Muscle of back (tissue), 11 donors: Measurements from ENCODE around the gene KAZN. TPM values are rescaled to one million over a fixed set of nuclear protein-coding genes. Genes with fewer than 3 reads are reported as not detected.

Experiments
- DNase-seq, 3 donors: peaks; one replicate each; pipeline versions ENCODE4 v3.0.0 to v3.0.0-alpha.2; 2013
- polyA plus RNA-seq, 10 donors: library from polyadenylated mRNA; unstranded; fragments of 120-200 nt; gene quantifications; one replicate each; pipeline ENCODE4 v1.2.1, GENCODE V29; 2013; ENCODE audit not compliant: insufficient read length in 10 of 10

KAZN gene
- polyA plus RNA-seq, 10 donors = 10.8 to 16.9 (median 13.7) TPM

DNA sequence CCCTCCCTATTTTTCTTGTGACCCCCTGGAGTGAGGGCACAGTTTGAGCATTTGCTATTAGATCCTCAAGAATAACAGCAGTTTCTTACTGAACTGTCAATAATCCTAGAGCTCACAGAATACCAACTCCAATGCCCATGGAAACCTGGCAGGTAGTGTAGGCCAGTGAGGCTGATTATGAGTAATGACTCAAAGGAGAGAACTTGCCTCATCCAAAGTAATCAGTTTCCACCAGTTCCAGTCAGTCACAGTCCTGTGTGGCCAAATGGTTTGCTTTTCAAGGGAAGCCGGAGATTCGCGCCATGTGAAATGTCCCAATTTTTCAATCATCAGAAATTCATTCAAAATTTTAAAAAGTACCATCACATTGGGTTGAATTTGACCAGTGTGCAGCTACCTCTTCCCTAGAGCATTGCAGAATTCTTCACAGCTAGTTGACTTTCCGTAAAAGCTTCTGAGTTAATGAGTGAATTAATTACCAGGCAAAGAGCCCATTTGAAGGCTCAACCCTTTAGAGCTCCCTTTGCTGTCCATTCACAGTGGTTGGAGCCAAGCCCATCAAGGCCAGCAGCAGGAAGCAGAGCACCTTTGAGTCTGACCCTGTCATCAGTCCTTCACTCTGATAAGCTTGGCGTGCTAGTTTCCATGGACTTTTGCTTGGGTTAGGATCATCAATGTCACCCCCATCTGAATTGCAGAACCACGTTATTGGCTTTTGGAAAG lies 170.3 kb downstream of the KAZN start:
- no peak for DNase-seq

DNA sequence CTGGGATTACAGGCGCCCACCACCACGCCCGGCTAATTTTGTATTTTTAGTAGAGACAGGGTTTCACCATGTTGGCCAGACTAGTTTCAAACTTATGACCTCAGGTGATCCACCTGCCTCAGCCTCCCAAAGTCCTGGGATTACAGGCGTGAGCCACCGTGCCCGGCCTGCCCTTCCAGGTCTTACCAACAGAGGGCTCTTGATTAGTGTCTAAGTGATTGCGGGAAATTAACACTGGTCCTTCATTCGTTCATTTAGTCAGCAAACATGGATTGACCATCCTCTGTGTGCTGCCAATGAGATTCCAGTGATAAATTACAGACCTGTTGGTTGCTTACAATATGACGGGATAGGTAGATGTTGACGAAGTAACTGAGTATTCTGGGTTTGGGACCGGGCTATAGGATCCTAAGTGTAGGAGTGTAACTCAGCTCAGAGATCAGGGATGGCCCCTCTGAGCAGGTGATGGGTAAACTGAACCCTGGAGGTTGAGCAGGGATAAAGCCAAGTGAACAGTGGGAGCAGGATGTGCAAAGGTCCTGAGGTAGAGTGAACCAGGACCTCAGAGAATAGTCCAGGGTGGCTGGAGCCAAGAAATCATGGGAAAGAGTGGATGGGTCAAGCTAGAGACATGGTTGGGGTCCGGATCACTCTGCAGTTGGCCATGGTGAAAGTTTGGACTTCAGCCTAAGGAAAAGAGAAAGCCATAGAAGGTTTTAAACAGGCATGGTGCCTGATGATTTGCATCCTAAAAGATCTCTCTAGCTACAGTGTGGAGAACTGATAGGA lies 171.2 kb downstream of the KAZN start:
- DNase-seq = no peak

DNA sequence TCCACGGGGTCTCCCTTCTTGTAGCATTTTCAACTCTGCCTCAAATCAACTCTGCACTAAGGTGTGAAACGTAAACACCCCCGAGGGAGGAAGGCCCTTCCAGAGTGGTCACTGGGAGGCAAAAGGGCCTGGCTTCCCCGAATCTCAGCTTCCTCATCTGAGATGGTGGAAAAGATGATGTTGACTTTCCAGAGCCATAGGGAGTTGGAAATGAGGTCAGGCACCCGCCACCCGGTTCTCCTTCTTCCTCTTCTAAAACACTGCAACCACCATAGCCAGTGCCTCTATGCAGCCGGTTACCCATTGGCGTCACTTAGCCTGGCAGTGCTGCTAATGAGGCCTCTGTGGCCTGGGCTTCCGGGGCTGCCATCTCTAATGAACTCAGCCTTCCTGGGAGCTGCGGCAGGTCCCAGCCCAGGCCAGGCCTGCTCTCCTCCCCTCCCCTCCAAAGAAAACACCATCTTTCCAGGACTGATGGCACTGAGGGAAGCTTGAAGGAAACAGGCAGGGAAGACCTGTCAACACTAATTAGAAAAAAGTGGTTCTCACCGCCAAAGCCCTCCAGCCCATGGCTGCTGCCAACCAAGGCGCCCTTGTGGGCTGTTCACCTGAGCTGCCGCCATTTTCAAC lies 175.0 kb downstream of the KAZN start:
- DNase-seq = no peak

DNA sequence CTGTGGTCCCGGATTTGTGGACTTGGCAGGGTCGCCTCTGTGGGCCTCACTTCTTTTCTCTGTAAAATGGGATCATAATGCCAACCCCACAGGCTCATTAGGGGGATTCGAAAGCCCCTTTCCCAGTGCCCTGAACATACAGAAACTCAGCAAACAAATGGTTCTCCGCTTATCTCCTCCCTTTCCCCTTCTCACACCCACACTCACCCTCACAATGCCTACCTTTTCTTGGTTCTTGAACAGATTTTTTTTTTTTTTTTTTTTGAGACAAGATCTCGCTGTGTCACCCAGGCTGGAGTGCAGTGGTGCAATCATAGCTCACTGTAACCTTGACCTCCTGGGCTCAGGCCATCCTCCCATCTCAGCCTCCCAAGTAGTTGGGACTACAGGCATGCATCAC lies 175.7 kb downstream of the KAZN start:
- DNase-seq = no peak

DNA sequence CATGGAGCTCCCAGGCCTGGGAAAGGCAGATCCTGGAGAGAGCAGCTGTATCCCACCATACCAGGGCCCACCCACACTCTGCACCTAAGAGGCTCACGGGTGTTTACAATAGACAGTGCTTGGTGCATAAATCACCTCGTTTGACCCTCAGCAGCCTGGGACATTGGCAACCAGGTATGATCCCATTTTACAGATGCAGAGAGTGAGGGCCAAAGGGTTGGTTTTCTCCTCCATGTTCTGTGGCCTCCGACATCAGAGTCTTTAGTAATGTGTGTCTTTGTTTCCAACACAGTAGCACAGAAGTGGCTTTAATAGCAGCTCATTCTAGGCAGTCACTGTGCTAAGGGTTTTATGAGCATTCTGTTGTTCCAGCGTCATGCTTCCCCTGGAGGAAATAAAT lies 176.5 kb downstream of the KAZN start:
- DNase-seq = no peak

DNA sequence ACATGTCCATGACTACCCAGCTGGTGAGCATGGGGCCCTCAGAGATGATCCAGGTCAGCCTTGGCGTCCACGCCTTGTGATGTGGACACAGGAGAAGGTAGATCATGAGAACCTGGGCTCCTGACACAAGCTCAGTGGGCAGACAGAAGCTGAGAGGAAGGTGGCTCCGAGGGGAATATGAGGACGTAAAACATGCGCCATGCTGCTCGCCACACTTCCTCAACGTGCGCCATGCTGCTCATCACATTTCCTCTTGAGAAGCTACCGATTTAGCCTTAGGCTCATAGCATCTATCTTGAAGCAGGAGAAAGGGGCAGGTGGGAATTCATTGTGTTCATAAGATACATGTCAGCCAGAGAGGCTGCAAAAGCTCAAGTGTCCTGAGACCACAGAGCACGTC lies 176.9 kb downstream of the KAZN start:
- no peak for DNase-seq

DNA sequence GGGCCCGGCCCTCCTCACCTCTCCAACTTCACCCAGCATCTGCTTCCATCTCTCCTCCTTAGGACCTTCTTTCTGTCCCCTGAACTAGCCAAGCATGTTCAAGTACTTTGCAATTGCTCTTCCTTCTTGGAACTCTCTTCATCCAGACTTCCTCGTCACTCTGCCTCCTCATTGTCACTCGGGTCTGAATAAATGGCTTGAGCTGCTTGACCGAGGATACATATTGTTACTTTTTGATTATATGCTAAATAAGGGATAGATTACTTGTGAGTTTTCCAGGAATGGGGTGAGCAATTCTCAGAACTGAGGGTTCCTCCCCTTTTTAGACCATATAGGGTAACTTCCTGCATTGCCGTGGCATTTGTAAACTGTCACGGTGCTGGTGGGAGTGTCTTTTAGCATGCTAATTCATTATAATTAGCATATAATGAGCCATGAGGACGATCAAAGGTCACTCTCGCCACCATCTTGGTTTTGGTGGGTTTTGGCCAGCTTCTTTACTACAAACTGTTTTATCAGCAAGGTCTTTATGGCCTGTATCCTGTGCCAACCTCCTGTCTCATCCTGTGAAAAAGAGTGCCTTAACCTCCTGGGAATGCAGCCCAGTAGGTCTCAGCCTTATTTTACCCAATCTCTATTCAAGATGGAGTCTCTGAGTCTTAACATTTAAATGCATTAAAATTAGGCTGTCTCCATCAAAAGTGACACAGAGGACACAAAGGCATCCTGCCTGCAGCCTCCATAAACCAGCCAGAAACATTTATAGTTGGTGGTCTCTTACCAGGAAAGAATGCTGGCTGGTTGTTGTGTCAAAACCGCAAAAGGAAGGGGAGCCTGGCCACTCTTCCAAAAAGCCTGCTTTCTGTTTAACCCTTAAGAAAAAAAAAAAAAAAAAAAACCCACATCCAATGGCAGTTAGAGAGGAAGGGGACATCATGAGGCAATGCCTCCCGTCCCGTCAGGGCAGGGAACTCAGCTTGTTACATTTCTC lies 179.3 kb downstream of the KAZN start:
- DNase-seq = no peak

DNA sequence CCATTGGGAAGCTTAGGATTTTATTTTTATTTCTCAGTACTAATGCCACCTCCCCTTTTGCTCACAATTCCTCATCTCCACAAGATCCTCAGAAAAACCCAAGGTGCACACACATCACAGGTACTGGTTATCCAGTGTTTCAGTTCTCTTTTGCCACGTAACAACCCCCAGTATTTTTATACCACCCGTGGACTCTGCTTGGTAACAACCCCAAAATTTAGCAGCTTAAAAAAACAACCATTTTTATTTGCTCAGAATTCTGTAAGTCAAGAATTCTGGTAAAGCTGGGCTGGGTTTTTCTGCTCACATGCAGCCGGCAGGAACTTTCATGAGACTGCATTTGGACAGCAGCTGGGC lies 180.0 kb downstream of the KAZN start:
- no peak for DNase-seq

DNA sequence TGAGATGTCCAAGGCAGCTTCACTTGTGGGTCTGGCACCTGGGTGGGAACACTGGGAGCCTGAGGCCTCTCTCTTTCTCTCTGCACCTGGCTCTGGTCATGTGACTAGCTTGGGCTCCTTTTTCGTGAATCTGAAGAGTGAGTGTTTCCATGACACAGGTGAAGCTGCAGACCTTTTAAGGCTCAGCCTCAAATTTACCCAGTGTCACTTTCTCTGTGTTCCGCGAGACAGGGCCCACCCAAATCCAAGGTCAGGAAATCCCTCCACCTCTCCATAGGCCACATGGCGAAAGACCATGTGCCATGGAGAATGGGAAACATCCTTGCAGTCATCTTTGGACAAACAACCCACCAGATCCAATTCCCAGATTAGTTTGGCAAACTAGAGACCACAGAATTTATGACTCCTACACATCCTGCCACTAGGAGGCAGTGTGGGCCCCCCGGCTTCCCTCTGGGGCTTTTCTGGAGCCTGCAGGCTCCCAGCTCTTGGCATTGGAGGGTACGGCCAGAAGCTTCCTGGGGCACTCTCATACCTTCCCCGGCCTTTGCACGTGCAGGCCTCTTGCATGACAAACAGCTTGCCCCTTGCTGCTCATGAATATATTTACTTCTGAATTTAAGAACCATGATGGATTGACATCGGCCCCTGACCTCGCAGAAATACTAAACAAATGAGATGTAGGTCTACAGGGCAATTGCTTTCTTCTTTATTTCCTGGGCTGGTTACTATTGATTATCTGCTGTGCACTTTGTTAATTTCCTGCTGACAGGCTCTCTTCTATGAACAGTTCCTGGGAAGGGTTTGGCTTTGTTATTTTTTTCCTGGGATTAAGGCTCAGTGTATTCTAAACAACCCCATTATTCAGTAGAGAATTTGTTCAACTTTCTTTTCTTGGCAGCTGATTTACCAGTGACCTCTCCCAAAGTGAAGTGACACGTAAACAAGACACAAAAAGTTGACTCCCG lies 180.7 kb downstream of the KAZN start:
- peak in 1 of 3 donors; percentile 22 for DNase-seq

DNA sequence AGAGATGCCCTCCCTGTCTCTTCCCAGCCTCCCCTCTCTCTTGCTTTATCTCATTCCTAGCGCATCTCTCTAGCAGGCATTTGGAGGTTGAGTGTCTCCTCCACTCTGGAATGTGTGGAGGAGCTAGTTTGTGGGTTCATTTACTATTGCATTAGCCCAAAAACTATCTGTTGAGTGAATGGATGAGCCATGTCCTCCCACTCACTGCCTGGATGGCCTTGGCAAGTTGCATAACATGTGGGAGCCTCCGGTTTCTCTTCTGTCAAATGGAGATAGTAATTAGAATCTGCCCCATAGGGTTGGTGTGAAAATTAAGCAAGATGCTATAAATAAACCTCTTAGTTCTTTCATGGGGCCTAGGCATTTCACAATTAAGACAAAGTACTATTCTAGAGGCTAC lies 181.8 kb downstream of the KAZN start:
- DNase-seq = no peak

DNA sequence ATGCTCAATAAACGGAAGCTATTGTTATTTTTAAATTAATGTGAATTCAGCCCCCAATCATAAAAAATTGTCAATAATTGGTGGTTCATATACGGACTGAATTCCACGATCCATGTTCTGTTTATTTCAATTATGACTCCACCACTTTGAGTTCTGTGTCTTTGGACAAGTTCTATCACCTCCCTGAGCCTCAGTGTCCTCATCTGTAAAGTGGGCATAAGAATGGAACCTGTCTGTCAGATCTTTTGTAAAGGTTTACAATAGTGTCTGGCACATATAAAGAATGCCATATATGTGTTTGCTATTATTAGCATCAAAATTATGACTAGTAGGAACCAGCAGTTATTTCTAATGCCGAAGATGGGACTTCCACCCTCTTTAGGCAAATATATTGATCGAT lies 183.3 kb downstream of the KAZN start:
- no peak for DNase-seq

DNA sequence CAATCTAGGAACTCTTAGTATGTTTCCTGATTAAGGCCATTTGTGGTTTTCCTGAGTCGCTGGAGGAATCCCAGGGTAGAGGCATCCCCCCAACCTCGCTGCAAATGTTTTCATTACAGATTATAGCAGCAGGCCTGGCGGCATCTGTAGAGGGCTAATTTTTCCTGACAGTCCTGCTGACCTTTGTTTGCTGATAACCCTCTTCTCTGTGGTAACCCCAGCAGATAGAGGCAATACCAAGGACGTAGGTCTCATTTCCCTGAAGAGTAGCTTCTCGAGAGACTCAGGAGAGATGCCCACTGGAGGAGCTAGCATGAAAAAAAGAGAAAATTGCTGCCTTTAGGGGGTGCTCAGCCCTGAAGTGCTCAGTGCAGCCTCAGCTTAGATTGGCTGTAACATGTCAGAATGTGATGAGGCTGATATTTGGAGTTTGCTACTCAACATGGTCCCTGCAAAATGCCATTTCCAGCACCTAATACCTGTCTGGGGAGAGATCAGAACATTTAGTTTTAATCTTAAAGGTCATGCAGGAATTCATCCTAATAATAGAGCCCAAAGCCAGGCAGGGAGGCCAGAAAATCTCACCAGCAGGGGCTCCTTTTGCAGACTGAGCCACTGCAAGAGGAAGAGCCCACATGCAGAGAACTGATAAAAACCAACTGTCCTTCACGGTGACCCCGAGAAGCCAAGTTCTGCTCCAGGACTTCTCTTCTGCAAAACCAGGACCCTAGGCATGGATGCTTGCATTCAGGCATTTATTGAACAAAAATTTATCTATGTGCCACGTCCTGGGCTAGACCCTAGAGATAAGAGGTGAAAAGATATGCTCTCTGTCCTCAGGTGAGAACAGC lies 184.5 kb downstream of the KAZN start:
- no peak for DNase-seq

DNA sequence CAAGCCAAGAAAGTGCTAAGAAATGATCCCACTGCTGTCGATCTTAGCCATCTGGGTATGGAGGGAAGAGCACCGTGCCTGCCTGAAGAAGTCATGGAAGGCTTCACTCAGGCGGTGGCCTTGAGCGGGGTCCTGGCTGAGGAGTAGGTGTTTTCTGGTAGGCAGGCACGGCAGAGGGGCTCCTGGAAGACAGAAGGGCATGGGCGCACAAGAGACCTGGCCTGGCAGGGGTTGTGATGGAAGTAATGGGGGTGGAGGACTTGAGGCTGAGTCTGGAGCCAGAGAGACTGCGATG lies 185.1 kb downstream of the KAZN start:
- DNase-seq = no peak

DNA sequence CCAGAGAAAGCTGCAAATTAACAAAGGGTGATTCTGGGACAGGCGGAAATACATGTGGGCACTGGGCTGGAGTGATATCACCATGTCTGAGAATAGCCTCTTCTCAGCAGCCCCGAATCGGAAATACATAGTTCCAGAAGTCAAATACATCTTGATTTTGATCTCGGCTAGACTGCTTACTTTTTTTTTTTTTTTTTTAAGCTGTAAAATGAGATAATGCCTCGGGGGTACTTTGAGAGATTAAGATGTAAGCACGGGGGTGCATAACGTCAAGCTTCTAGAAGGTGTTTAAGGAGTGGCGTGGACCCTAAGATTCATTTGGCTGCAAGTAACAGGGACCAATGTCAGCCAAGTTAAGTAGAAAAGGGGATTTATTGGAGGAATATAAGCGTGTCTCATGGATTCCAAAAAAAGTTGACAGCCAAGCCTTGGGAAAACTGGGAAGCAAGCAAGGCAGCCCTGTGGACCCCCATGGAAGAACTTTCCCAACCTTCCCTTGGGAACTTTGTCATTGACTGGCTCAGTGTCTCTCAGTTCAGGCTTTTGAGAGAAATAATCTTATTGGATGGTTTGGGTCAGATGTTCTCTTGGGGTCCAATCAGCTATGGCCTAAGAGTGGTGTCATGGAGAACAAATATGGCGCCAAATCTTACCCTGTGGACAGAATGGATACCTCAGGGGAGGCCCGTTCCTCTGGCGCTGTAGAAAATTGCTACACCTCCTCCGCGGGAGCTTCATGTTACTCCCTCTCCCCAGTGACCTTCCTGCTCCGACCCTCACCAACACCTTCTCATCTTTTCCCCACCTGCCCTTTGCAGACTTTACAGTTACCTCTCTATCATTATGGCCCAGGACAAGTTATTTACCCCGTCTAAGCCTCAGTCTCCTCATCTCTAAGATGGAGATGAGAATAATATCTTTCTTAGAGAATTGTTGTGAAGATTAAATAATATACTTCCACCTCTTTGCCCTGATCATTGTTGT lies 186.6 kb downstream of the KAZN start:
- DNase-seq = no peak

DNA sequence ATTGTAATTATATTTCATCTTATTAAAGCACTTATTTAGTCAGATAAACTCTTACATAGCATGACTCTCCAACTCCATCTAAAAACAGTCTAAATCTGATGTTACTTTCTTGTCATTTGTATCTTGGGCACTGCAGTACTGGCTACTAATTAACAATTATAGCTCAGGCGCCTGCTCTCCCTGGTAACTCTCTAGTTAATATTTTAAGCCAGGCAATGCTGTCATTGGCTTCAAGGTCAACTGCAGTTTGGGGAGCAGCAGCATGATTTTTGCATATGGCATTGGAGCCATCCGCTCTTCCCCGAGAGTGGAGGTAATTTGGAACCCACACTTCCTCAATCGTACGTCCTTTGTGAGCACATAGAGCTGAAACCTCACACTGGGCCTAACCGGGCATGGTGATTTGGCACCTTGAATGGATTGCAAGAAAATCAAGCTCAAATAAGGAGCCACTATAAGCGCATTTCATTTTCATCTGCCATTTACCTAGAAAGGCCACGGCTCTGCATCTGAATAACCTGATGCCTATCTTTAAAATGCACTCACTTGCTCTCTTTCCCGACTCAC lies 187.7 kb downstream of the KAZN start:
- no peak for DNase-seq

DNA sequence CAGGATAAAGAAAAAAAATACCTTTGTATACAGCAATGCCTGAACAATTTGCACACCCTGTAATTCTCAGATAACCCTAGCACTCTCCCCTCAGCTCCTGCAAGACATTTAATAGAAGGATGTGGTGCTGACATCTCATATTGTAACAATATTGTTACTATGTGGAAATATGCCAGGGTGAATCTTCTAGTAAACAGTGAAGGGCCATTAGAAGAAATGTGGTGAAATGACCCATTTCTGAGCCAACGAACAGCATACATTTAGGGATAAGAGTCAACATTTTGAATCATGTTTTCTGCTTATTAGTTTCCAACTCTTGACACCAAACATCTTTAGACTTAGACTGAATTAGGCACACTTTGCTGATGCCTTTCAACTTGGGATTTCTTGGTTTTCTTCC lies 188.2 kb downstream of the KAZN start:
- DNase-seq = no peak

DNA sequence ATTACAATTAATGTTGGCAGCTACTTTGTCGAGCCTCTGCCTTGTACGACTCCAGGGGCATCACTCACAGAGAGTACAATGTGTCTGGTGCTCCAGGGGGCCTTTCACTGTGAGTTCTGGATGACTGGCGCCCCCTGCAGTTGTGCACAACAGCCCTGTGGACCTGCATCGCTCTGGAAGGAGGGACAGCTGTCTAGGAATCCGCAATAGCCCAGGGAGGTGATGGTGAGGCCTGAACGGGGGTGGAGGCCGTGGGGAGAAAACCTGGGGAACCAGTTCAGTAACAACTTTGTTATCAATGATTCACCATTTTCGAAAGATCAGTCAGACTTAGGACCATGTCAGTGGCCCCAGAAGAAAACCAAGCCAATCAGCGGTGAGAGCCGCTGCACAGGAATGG lies 189.1 kb downstream of the KAZN start:
- DNase-seq = no peak

DNA sequence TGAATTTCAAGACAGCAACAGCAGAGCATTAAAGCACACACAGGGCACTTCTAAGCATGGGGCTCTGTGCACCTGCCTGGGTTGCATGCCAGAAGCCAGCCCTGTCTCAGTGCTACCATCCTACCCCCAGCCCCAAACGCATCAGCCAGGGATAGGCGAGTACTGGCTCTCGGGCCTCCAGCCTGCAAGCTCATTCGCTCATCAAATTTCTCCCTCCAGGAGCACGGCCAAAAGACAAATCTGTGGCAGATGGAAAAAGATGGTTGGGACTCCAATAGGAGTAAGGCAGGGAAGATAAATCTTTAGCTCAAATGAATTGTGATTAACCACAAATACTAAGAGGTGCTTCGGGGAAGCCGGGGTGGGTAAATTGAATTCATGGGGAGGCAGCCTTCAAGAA lies 189.6 kb downstream of the KAZN start:
- peak; percentile 37 to 66 (median 42) for DNase-seq
